HCT116 (cell line): ENCODE results near the gene WWOX. TPM values are rescaled to one million over a fixed set of nuclear protein-coding genes. Genes with fewer than 3 reads are reported as not detected.

Experiments
- ATAC-seq: fragments of 200-7000 bp; cut with Tn5 transposase; 2 replicates; pipeline ENCODE4 v1.9.1; 2020; ENCODE audit warnings: mild to moderate bottlenecking, moderate library complexity
- BruUV-seq: library from RNA; stranded (reverse); fragments of 400-500 nt; replicated peaks from 2 replicates; lab custom pipeline; 2021; lab: Mats Ljungman, UMichigan
- CTCF ChIA-PET: fragments of 300-600 bp; sonication (Branson Sonifier 250); formaldehyde crosslinking; loops from one replicate; lab custom pipeline; 2021; ENCODE audit warnings: antibody characterized with exemption; lab: Charles Lee
- POLR2A ChIA-PET: fragments of 300-600, 350-600 bp; sonication (Branson Sonifier 250); formaldehyde crosslinking; loops from one replicate; lab custom pipeline; 2021; ENCODE audit warnings: antibody characterized with exemption; lab: Charles Lee
- RAD21 ChIA-PET, 2 experiments: fragments of 300-600 bp; sonication (Branson Sonifier 250); formaldehyde crosslinking; loops; one replicate each; lab custom pipeline; 2023; ENCODE audit warnings: low total read pairs in 2 of 2; ENCODE audit not compliant: uncharacterized antibody in 2 of 2, unreplicated experiment in 2 of 2, low non-redundant PET in 1 of 2; lab: Charles Lee
- DNase-seq: peaks from one replicate; pipeline ENCODE4 v3.0.0-alpha.2; 2010; ENCODE audit warnings: low read depth, low spot score
- H2AFZ ChIP-seq: fragments of 200-600 bp; shearing (Covaris generic), sonication (generic); 2 replicates; pipeline ENCODE4 v1.6.1; 2017; ENCODE audit warnings: low read depth, mixed run types, mixed read lengths, antibody characterized with exemption, low read length; ENCODE audit not compliant: poor library complexity, severe bottlenecking
- H3K27ac ChIP-seq: 2 replicates; pipeline ENCODE4 v1.5.1; 2012; ENCODE audit warnings: low read depth, low read length
- H3K27me3 ChIP-seq: fragments of 200-600 bp; sonication (generic); 2 replicates; pipeline ENCODE4 v1.6.1; 2016; ENCODE audit warnings: mixed run types, low read length, mixed read lengths; ENCODE audit not compliant: insufficient read depth
- H3K36me3 ChIP-seq, 2 experiments: fragments of 200-500 bp in 1 of 2; fragments of 200-600 bp in 1 of 2; sonication (Bioruptor generic) in 1 of 2; sonication (generic) in 1 of 2; 2 replicates each; pipeline versions ENCODE4 v1.5.1 to v1.6.1; 2014 to 2016; ENCODE audit warnings: low read length in 2 of 2, inconsistent platforms in 1 of 2, mixed read lengths in 1 of 2, mixed run types in 1 of 2; ENCODE audit not compliant: insufficient read depth in 2 of 2, control insufficient read depth in 1 of 2
- H3K4me1 ChIP-seq, 2 experiments: fragments of 200-600 bp in 1 of 2; sonication (generic) in 1 of 2; 2 replicates each; pipeline versions ENCODE4 v1.5.1 to v1.6.1; 2012 to 2017; ENCODE audit warnings: low read length in 2 of 2, inconsistent platforms in 1 of 2, mild to moderate bottlenecking in 1 of 2, mixed read lengths in 1 of 2, mixed run types in 1 of 2, moderate library complexity in 1 of 2; ENCODE audit not compliant: insufficient read depth in 2 of 2, control insufficient read depth in 1 of 2
- H3K4me2 ChIP-seq: fragments of 200-600 bp; sonication (generic); 2 replicates; pipeline ENCODE4 v1.6.1; 2017; ENCODE audit warnings: mixed run types, low read length, mixed read lengths
- H3K4me3 ChIP-seq, 2 experiments: fragments of 200-600 bp in 1 of 2; sonication (generic) in 1 of 2; replicated peaks in 1 of 2; 2 replicates each; pipeline ENCODE4 v1.5.1; 2011 to 2016; ENCODE audit warnings: low read length in 2 of 2, control low read depth in 1 of 2, low read depth in 1 of 2, mild to moderate bottlenecking in 1 of 2, mixed read lengths in 1 of 2, mixed run types in 1 of 2
- H3K79me2 ChIP-seq: fragments of 200-600 bp; sonication (generic); 2 replicates; pipeline ENCODE4 v1.6.1; 2017; ENCODE audit warnings: mild to moderate bottlenecking, mixed run types, low read length, moderate library complexity, mixed read lengths; ENCODE audit not compliant: insufficient read depth
- H3K9ac ChIP-seq: fragments of 200-600 bp; sonication (generic); 2 replicates; pipeline ENCODE4 v1.6.1; 2016; ENCODE audit warnings: low read length, mixed read lengths
- H3K9me2 ChIP-seq: fragments of 200-600 bp; sonication (generic), shearing (Covaris generic); 2 replicates; pipeline ENCODE4 v1.6.1; 2017; ENCODE audit warnings: mixed run types, mild to moderate bottlenecking, moderate library complexity; ENCODE audit not compliant: insufficient read depth
- H3K9me3 ChIP-seq, 2 experiments: fragments of 200-500 bp in 1 of 2; fragments of 200-600 bp in 1 of 2; sonication (Bioruptor generic) in 1 of 2; sonication (generic) in 1 of 2; 2 replicates each; pipeline ENCODE4 v1.6.1; 2014 to 2017; ENCODE audit warnings: low read length in 2 of 2, mixed read lengths in 2 of 2, inconsistent platforms in 1 of 2, low read depth in 1 of 2, mild to moderate bottlenecking in 1 of 2, mixed run types in 1 of 2, moderate library complexity in 1 of 2; ENCODE audit not compliant: control insufficient read depth in 1 of 2, insufficient read depth in 1 of 2
- H4K20me1 ChIP-seq: fragments of 200-600 bp; sonication (generic), shearing (Covaris generic); 2 replicates; pipeline ENCODE4 v1.6.1; 2017; ENCODE audit warnings: mixed run types, mild to moderate bottlenecking, moderate library complexity; ENCODE audit not compliant: insufficient read depth
- CEBPB ChIP-seq: IDR thresholded peaks from 2 replicates; pipeline ENCODE4 v1.6.1; 2012; ENCODE audit warnings: low read depth
- EGR1 ChIP-seq: IDR thresholded peaks from 2 replicates; pipeline ENCODE4 v1.6.1; 2012; ENCODE audit warnings: low read depth
- EZH2 ChIP-seq: fragments of 200-600 bp; sonication (generic); IDR thresholded peaks from 2 replicates; pipeline ENCODE4 v1.6.1; 2017; ENCODE audit warnings: antibody characterized with exemption, mixed run types
- JUND ChIP-seq: IDR thresholded peaks from 2 replicates; pipeline ENCODE4 v1.6.1; 2012
- POLR2AphosphoS5 ChIP-seq: IDR thresholded peaks from 2 replicates; pipeline ENCODE4 v1.6.1; 2011; ENCODE audit warnings: mild to moderate bottlenecking, low read depth, low read length, moderate library complexity
- RAD21 ChIP-seq: IDR thresholded peaks from 2 replicates; pipeline ENCODE4 v1.6.1; 2012; ENCODE audit warnings: low read depth, mild to moderate bottlenecking
- SRF ChIP-seq: IDR thresholded peaks from 2 replicates; pipeline ENCODE4 v1.6.1; 2012; ENCODE audit warnings: low read depth
- ZBTB33 ChIP-seq: IDR thresholded peaks from 2 replicates; pipeline ENCODE4 v1.6.1; 2011; ENCODE audit warnings: mild to moderate bottlenecking, low read length, moderate library complexity; ENCODE audit not compliant: insufficient replicate concordance; ENCODE audit errors: extremely low read depth
- intact Hi-C: fragments of 100-400 bp; cut with micrococcal nuclease; formaldehyde crosslinking; loops from 2 replicates; pipeline ENCODE4 v1.10.0; 2022
- total RNA-seq: library from RNA; stranded (reverse); gene quantifications from one replicate; pipeline ENCODE4 v1.2.1, GENCODE V29; 2021; ENCODE audit not compliant: unreplicated experiment

WWOX gene
- total RNA-seq, 1 experiment from 2014 or later: 13.7 TPM

DNA sequence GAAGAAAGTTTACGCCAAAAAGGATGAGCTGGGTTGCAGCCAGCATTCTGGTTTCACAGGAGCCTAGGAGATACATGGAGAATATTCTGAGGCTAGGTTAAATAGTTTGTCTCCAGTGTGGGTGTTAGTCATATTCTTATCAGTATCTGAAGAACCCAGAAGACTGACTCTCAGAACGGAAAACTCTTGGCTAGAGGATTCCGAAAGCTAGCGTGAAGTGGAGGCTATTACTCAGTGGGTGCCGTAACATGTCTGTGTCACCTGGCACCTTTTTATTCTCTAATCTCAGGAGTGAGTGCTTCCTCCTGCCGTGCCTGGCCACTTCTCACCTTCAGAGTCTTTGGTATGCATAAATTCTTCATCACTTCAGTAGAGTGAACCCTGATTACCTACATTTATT is 199.5 kb downstream of the WWOX start:
- Histone ChIP-seq H3K9me2 (no peaks in the 10 kb centered on the region), H3K27me3 (no peaks in the 10 kb centered on the region), H3K4me3 (no peak overlapping the region), H4K20me1 (no peaks in the 10 kb centered on the region), H3K4me2 (no peak overlapping the region), H3K9me3 (no peaks in the 10 kb centered on the region), H3K27ac (no peak overlapping the region), H3K9ac (no peak overlapping the region), H3K79me2 (no peaks in the 10 kb centered on the region), H2AFZ (no peak overlapping the region), H3K36me3 (no peaks in the 10 kb centered on the region), H3K4me1 (no peaks in the 10 kb centered on the region)
- CTCF ChIA-PET: no interaction called here
- intact Hi-C loops: no loop called here
- no TSS peak for BruUV-seq
- no peak for DNase-seq
- POLR2A ChIA-PET: no interaction called here
- TF ChIP-seq EGR1: no peak
- RAD21 ChIA-PET: no interaction called here
- no peak for ATAC-seq

- H3K27ac ChIP-seq: no peak overlapping the region
- POLR2A ChIA-PET: no interaction called here
Measured at GRCh38 chr16:78300469-78300868, 201.0 kb downstream of the WWOX start.

More at GRCh38 chr16:78300469-78300868, 201.0 kb downstream of the WWOX start:
- H4K20me1 ChIP-seq: no peaks in the 10 kb centered on the region
- no peaks in the 10 kb centered on the region for H3K4me1 ChIP-seq
- ATAC-seq: no peak
- RAD21 ChIA-PET: no interaction called here
- no peaks in the 10 kb centered on the region for H3K36me3 ChIP-seq
- no peak for TF ChIP-seq SRF
- TF ChIP-seq ZBTB33: no peak
- no peak for TF ChIP-seq POLR2AphosphoS5
- no peak for TF ChIP-seq CEBPB
- TF ChIP-seq JUND: no peak
- TF ChIP-seq RAD21: no peak
- TF ChIP-seq EZH2: no peak
- no peaks in the 10 kb centered on the region for H3K9me2 ChIP-seq
- H3K9ac ChIP-seq: no peak overlapping the region
- CTCF ChIA-PET: no interaction called here
- H3K4me3 ChIP-seq: no peak overlapping the region
- H3K27me3 ChIP-seq: no peaks in the 10 kb centered on the region
- H3K4me2 ChIP-seq: no peak overlapping the region
- no TSS peak for BruUV-seq
- no peak for DNase-seq
- intact Hi-C loops: no loop called here
- H3K79me2 ChIP-seq: no peaks in the 10 kb centered on the region
- no peak overlapping the region for H2AFZ ChIP-seq
- no peaks in the 10 kb centered on the region for H3K9me3 ChIP-seq
